ENCODE measurements around the gene SLC6A11. TPM values are rescaled to one million over a fixed set of nuclear protein-coding genes. Genes with fewer than 3 reads are reported as not detected.

SLC6A11 gene
- polyA plus RNA-seq, 4 donors, result 0.04 TPM; not detected in 3

GRCh38 chr3:10774825-10775224 is 41.2 kb upstream of the SLC6A11 start:
- H3K27ac ChIP-seq (ENCODE audit: low read depth in 1 of 3, low read length in 2 of 3), result no peak overlapping the region
- no peaks in the 10 kb centered on the region for H3K4me1 ChIP-seq (ENCODE audit: control insufficient read depth in 3 of 3, insufficient read depth in 2 of 3, low read depth in 1 of 3, low read length in 2 of 3)
- peaks cover 0 to 2% (median 0%) of the 10 kb centered on the region in 3 donors for H3K27me3 ChIP-seq (ENCODE audit: control insufficient read depth in 3 of 3, insufficient read depth in 3 of 3, low read length in 3 of 3)
- H3K9me3 ChIP-seq (ENCODE audit: control insufficient read depth in 2 of 2, insufficient read depth in 1 of 2, low read depth in 1 of 2, low read length in 1 of 2), result no peaks in the 10 kb centered on the region
- H3K4me3 ChIP-seq (ENCODE audit: low read depth in 1 of 3, low read length in 3 of 3), result no peak overlapping the region
- no peak for DNase-seq
- no peak for FAIRE-seq
- 74 to 78% (median 76%) methylated on average over 8 of the region's 8 CpGs for WGBS, 3 donors
- no peaks in the 10 kb centered on the region for H3K36me3 ChIP-seq (ENCODE audit: control insufficient read depth in 3 of 3, insufficient read depth in 2 of 3, low read depth in 1 of 3, low read length in 3 of 3)

GRCh38 chr3:10775259-10775658 is 40.8 kb upstream of the SLC6A11 start:
- Histone ChIP-seq H3K9me3 (ENCODE audit: control insufficient read depth in 2 of 2, insufficient read depth in 1 of 2, low read depth in 1 of 2, low read length in 1 of 2) (no peaks in the 10 kb centered on the region), H3K36me3 (ENCODE audit: control insufficient read depth in 3 of 3, insufficient read depth in 2 of 3, low read depth in 1 of 3, low read length in 3 of 3) (no peaks in the 10 kb centered on the region), H3K4me1 (ENCODE audit: control insufficient read depth in 3 of 3, insufficient read depth in 2 of 3, low read depth in 1 of 3, low read length in 2 of 3) (no peaks in the 10 kb centered on the region), H3K4me3 (ENCODE audit: low read depth in 1 of 3, low read length in 3 of 3) (no peak overlapping the region), H3K27ac (ENCODE audit: low read depth in 1 of 3, low read length in 2 of 3) (no peak overlapping the region), H3K27me3 (ENCODE audit: control insufficient read depth in 3 of 3, insufficient read depth in 3 of 3, low read length in 3 of 3) (peaks cover 0 to 2% (median 0%) of the 10 kb centered on the region in 3 donors)
- DNase-seq (no peak), FAIRE-seq (no peak)
- WGBS, 3 donors, result 54 to 72% (median 62%) methylated on average over 8 of the region's 8 CpGs

- H3K27ac ChIP-seq (ENCODE audit: low read depth in 1 of 3, low read length in 2 of 3), result no peak overlapping the region
- H3K27me3 ChIP-seq (ENCODE audit: control insufficient read depth in 3 of 3, insufficient read depth in 3 of 3, low read length in 3 of 3), result peaks cover 0 to 2% (median 0%) of the 10 kb centered on the region in 3 donors
- 90 to 92% (median 91%) methylated on average over 3 of the region's 3 CpGs for WGBS, 3 donors
- H3K4me3 ChIP-seq (ENCODE audit: low read depth in 1 of 3, low read length in 3 of 3), result no peak overlapping the region
- no peaks in the 10 kb centered on the region for H3K4me1 ChIP-seq (ENCODE audit: control insufficient read depth in 3 of 3, insufficient read depth in 2 of 3, low read depth in 1 of 3, low read length in 2 of 3)
- no peaks in the 10 kb centered on the region for H3K9me3 ChIP-seq (ENCODE audit: control insufficient read depth in 2 of 2, insufficient read depth in 1 of 2, low read depth in 1 of 2, low read length in 1 of 2)
- H3K36me3 ChIP-seq (ENCODE audit: control insufficient read depth in 3 of 3, insufficient read depth in 2 of 3, low read depth in 1 of 3, low read length in 3 of 3), result no peaks in the 10 kb centered on the region
- FAIRE-seq (no peak), DNase-seq (no peak)
Measured at GRCh38 chr3:10775828-10776227, 40.2 kb upstream of the SLC6A11 start.

GRCh38 chr3:10777627-10778026 is 38.4 kb upstream of the SLC6A11 start:
- H3K27ac ChIP-seq (ENCODE audit: low read depth in 1 of 3, low read length in 2 of 3), result no peak overlapping the region
- H3K36me3 ChIP-seq (ENCODE audit: control insufficient read depth in 3 of 3, insufficient read depth in 2 of 3, low read depth in 1 of 3, low read length in 3 of 3), result no peaks in the 10 kb centered on the region
- no peak overlapping the region for H3K4me3 ChIP-seq (ENCODE audit: low read depth in 1 of 3, low read length in 3 of 3)
- FAIRE-seq (no peak), DNase-seq (no peak)
- H3K4me1 ChIP-seq (ENCODE audit: control insufficient read depth in 3 of 3, insufficient read depth in 2 of 3, low read depth in 1 of 3, low read length in 2 of 3), result no peaks in the 10 kb centered on the region
- no peaks in the 10 kb centered on the region for H3K9me3 ChIP-seq (ENCODE audit: control insufficient read depth in 2 of 2, insufficient read depth in 1 of 2, low read depth in 1 of 2, low read length in 1 of 2)
- H3K27me3 ChIP-seq (ENCODE audit: control insufficient read depth in 3 of 3, insufficient read depth in 3 of 3, low read length in 3 of 3), result peaks cover 0 to 5% (median 0%) of the 10 kb centered on the region in 3 donors
- WGBS, 3 donors, result 33 to 59% (median 53%) methylated on average over 2 of the region's 2 CpGs

- Histone ChIP-seq H3K4me1 (ENCODE audit: control insufficient read depth in 3 of 3, insufficient read depth in 2 of 3, low read depth in 1 of 3, low read length in 2 of 3) (no peaks in the 10 kb centered on the region), H3K36me3 (ENCODE audit: control insufficient read depth in 3 of 3, insufficient read depth in 2 of 3, low read depth in 1 of 3, low read length in 3 of 3) (no peaks in the 10 kb centered on the region), H3K27me3 (ENCODE audit: control insufficient read depth in 3 of 3, insufficient read depth in 3 of 3, low read length in 3 of 3) (peaks cover 0 to 5% (median 0%) of the 10 kb centered on the region in 3 donors), H3K27ac (ENCODE audit: low read depth in 1 of 3, low read length in 2 of 3) (no peak overlapping the region), H3K4me3 (ENCODE audit: low read depth in 1 of 3, low read length in 3 of 3) (no peak overlapping the region), H3K9me3 (ENCODE audit: control insufficient read depth in 2 of 2, insufficient read depth in 1 of 2, low read depth in 1 of 2, low read length in 1 of 2) (no peaks in the 10 kb centered on the region)
- FAIRE-seq (no peak), DNase-seq (no peak)
- 67 to 81% (median 69%) methylated on average over 8 of the region's 8 CpGs for WGBS, 3 donors
Measured at GRCh38 chr3:10778492-10779292, 37.3 kb upstream of the SLC6A11 start.

- 32 to 67% (median 51%) methylated on average over 8 of the region's 8 CpGs for WGBS, 3 donors
- Histone ChIP-seq H3K36me3 (ENCODE audit: control insufficient read depth in 3 of 3, insufficient read depth in 2 of 3, low read depth in 1 of 3, low read length in 3 of 3) (no peaks in the 10 kb centered on the region), H3K27ac (ENCODE audit: low read depth in 1 of 3, low read length in 2 of 3) (no peak overlapping the region), H3K9me3 (ENCODE audit: control insufficient read depth in 2 of 2, insufficient read depth in 1 of 2, low read depth in 1 of 2, low read length in 1 of 2) (no peaks in the 10 kb centered on the region), H3K27me3 (ENCODE audit: control insufficient read depth in 3 of 3, insufficient read depth in 3 of 3, low read length in 3 of 3) (peaks cover 0 to 6% (median 0%) of the 10 kb centered on the region in 3 donors), H3K4me1 (ENCODE audit: control insufficient read depth in 3 of 3, insufficient read depth in 2 of 3, low read depth in 1 of 3, low read length in 2 of 3) (no peaks in the 10 kb centered on the region), H3K4me3 (ENCODE audit: low read depth in 1 of 3, low read length in 3 of 3) (no peak overlapping the region)
- FAIRE-seq, result no peak
- DNase-seq, result no peak
Measured at GRCh38 chr3:10779293-10779805, 36.7 kb upstream of the SLC6A11 start.

GRCh38 chr3:10780243-10780642 is 35.8 kb upstream of the SLC6A11 start:
- Histone ChIP-seq H3K27me3 (ENCODE audit: control insufficient read depth in 3 of 3, insufficient read depth in 3 of 3, low read length in 3 of 3) (peaks cover 0 to 8% (median 0%) of the 10 kb centered on the region in 3 donors), H3K9me3 (ENCODE audit: control insufficient read depth in 2 of 2, insufficient read depth in 1 of 2, low read depth in 1 of 2, low read length in 1 of 2) (no peaks in the 10 kb centered on the region), H3K4me1 (ENCODE audit: control insufficient read depth in 3 of 3, insufficient read depth in 2 of 3, low read depth in 1 of 3, low read length in 2 of 3) (no peaks in the 10 kb centered on the region), H3K27ac (ENCODE audit: low read depth in 1 of 3, low read length in 2 of 3) (no peak overlapping the region), H3K36me3 (ENCODE audit: control insufficient read depth in 3 of 3, insufficient read depth in 2 of 3, low read depth in 1 of 3, low read length in 3 of 3) (no peaks in the 10 kb centered on the region), H3K4me3 (ENCODE audit: low read depth in 1 of 3, low read length in 3 of 3) (no peak overlapping the region)
- FAIRE-seq (no peak), DNase-seq (no peak)
- WGBS, 3 donors, result 76 to 86% (median 78%) methylated on average over 5 of the region's 5 CpGs

GRCh38 chr3:10780922-10781321 is 35.1 kb upstream of the SLC6A11 start:
- FAIRE-seq (no peak), DNase-seq (no peak)
- Histone ChIP-seq H3K27ac (ENCODE audit: low read depth in 1 of 3, low read length in 2 of 3) (no peak overlapping the region), H3K4me1 (ENCODE audit: control insufficient read depth in 3 of 3, insufficient read depth in 2 of 3, low read depth in 1 of 3, low read length in 2 of 3) (no peaks in the 10 kb centered on the region), H3K4me3 (ENCODE audit: low read depth in 1 of 3, low read length in 3 of 3) (no peak overlapping the region), H3K36me3 (ENCODE audit: control insufficient read depth in 3 of 3, insufficient read depth in 2 of 3, low read depth in 1 of 3, low read length in 3 of 3) (no peaks in the 10 kb centered on the region), H3K9me3 (ENCODE audit: control insufficient read depth in 2 of 2, insufficient read depth in 1 of 2, low read depth in 1 of 2, low read length in 1 of 2) (no peaks in the 10 kb centered on the region), H3K27me3 (ENCODE audit: control insufficient read depth in 3 of 3, insufficient read depth in 3 of 3, low read length in 3 of 3) (peaks cover 0 to 8% (median 0%) of the 10 kb centered on the region in 3 donors)
- 64 to 74% (median 69%) methylated on average over 7 of the region's 7 CpGs for WGBS, 3 donors

Data from small intestine (tissue), 7 donors.